OCI-LY7 (cell line): ENCODE results near the gene NRXN2. TPM values are rescaled to one million over a fixed set of nuclear protein-coding genes. Genes with fewer than 3 reads are reported as not detected.
"Not testable (repeated sequence)": the region's sequence is repeated elsewhere in the genome, so short reads cannot be mapped to it uniquely, and the experiment has no call there.

Experiments
- BruUV-seq: library from RNA; stranded (reverse); fragments of 400-500 nt; replicated peaks from 2 replicates; lab custom pipeline; 2021; lab: Mats Ljungman, UMichigan
- CTCF ChIA-PET: fragments of 300-600 bp; sonication (Branson Sonifier 250); formaldehyde crosslinking; loops from one replicate; lab custom pipeline; 2022; ENCODE audit warnings: antibody characterized with exemption; ENCODE audit not compliant: unreplicated experiment; lab: Charles Lee
- POLR2A ChIA-PET: fragments of 300-600 bp; sonication (Branson Sonifier 250); formaldehyde crosslinking; loops from one replicate; lab custom pipeline; 2022; ENCODE audit warnings: antibody characterized with exemption; lab: Charles Lee
- DNase-seq: peaks from one replicate; pipeline ENCODE4 v3.0.0-alpha.2; 2015; ENCODE audit warnings: low spot score
- H2AFZ ChIP-seq: fragments of 200-600 bp; sonication (generic), shearing (Covaris generic); 2 replicates; pipeline ENCODE4 v1.6.1; 2014; ENCODE audit warnings: mild to moderate bottlenecking, antibody characterized with exemption, low read length, moderate library complexity
- H3K27ac ChIP-seq: fragments of 200-600 bp; sonication (generic); 2 replicates; pipeline ENCODE4 v1.5.1; 2014; ENCODE audit warnings: mixed run types, low read depth, mild to moderate bottlenecking, moderate library complexity, low read length, inconsistent platforms; ENCODE audit not compliant: poor library complexity, severe bottlenecking
- H3K36me3 ChIP-seq: fragments of 200-600 bp; sonication (generic); 2 replicates; pipeline ENCODE4 v1.6.1; 2014; ENCODE audit warnings: mild to moderate bottlenecking, antibody characterized with exemption, low read length, moderate library complexity, mixed read lengths; ENCODE audit not compliant: insufficient read depth
- H3K4me1 ChIP-seq: fragments of 200-600 bp; sonication (generic); 2 replicates; pipeline ENCODE4 v1.5.1; 2014; ENCODE audit warnings: mild to moderate bottlenecking, low read length; ENCODE audit not compliant: insufficient read depth, poor library complexity, severe bottlenecking
- H3K4me2 ChIP-seq: fragments of 200-600 bp; sonication (generic); 2 replicates; pipeline ENCODE4 v1.6.1; 2014; ENCODE audit warnings: mild to moderate bottlenecking, low read length
- H3K4me3 ChIP-seq: fragments of 200-600 bp; sonication (generic); 2 replicates; pipeline ENCODE4 v1.5.1; 2014; ENCODE audit warnings: mild to moderate bottlenecking, low read depth, low read length; ENCODE audit not compliant: poor library complexity, severe bottlenecking
- H3K79me2 ChIP-seq: fragments of 200-600 bp; sonication (generic); 2 replicates; pipeline ENCODE4 v1.6.1; 2016; ENCODE audit warnings: low read depth, mild to moderate bottlenecking, low read length, moderate library complexity, mixed read lengths; ENCODE audit not compliant: insufficient read depth
- H3K9me2 ChIP-seq: fragments of 200-600 bp; sonication (generic); 2 replicates; pipeline ENCODE4 v1.6.1; 2016; ENCODE audit warnings: mild to moderate bottlenecking, low read length, mixed read lengths; ENCODE audit not compliant: insufficient read depth
- H3K9me3 ChIP-seq: fragments of 200-600 bp; sonication (generic); 2 replicates; pipeline ENCODE4 v1.6.1; 2014; ENCODE audit warnings: mild to moderate bottlenecking, mixed run types, low read length, mixed read lengths
- H4K20me1 ChIP-seq: fragments of 200-600 bp; sonication (generic); 2 replicates; pipeline ENCODE4 v1.6.1; 2014; ENCODE audit warnings: mild to moderate bottlenecking, antibody characterized with exemption, low read length, moderate library complexity, mixed read lengths; ENCODE audit not compliant: insufficient read depth
- EZH2phosphoT487 ChIP-seq: fragments of 200-600 bp; sonication (generic); IDR thresholded peaks from 2 replicates; pipeline ENCODE4 v1.6.1; 2018; ENCODE audit warnings: low read depth, borderline replicate concordance, mild to moderate bottlenecking, mixed run types, antibody characterized with exemption, low read length, moderate library complexity, mixed read lengths
- intact Hi-C: fragments of 100-400 bp; cut with micrococcal nuclease; formaldehyde crosslinking; loops from one replicate; pipeline ENCODE4 v1.10.0; 2022; ENCODE audit not compliant: unreplicated experiment
- total RNA-seq, 2 experiments: library from RNA; depleted of rRNA in 1 of 2; stranded (reverse); fragments of >200 nt in 1 of 2; shearing (Covaris generic) in 1 of 2; gene quantifications; 2 replicates each; pipeline ENCODE4 v1.2.3, GENCODE V29; 2014 to 2022
- TF ChIP-seq, protein P1 (sequence below): fragments of 200-600 bp; sonication (generic); conservative IDR thresholded peaks from 2 replicates; pipeline ENCODE4 v1.5.1; 2014; ENCODE audit warnings: mild to moderate bottlenecking, antibody characterized with exemption, low read length, moderate library complexity, mixed read lengths

NRXN2 gene
- total RNA-seq, 2 experiments from 2014 or later: 2.4 to 3.3 TPM

- no peak overlapping the region for H3K27ac ChIP-seq
- BruUV-seq: no TSS peak
- ChIA-PET CTCF (no interaction called here), POLR2A (no interaction called here)
- H3K4me3 ChIP-seq: no peak overlapping the region
- TF ChIP-seq, protein P1, sequence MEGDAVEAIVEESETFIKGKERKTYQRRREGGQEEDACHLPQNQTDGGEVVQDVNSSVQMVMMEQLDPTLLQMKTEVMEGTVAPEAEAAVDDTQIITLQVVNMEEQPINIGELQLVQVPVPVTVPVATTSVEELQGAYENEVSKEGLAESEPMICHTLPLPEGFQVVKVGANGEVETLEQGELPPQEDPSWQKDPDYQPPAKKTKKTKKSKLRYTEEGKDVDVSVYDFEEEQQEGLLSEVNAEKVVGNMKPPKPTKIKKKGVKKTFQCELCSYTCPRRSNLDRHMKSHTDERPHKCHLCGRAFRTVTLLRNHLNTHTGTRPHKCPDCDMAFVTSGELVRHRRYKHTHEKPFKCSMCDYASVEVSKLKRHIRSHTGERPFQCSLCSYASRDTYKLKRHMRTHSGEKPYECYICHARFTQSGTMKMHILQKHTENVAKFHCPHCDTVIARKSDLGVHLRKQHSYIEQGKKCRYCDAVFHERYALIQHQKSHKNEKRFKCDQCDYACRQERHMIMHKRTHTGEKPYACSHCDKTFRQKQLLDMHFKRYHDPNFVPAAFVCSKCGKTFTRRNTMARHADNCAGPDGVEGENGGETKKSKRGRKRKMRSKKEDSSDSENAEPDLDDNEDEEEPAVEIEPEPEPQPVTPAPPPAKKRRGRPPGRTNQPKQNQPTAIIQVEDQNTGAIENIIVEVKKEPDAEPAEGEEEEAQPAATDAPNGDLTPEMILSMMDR: no peak
- no peak for TF ChIP-seq EZH2phosphoT487
- H3K4me2 ChIP-seq: no peak overlapping the region
- DNase-seq: no peak
- H2AFZ ChIP-seq: no peak overlapping the region
- H3K36me3 ChIP-seq: no peaks in the 10 kb centered on the region
- H3K9me3 ChIP-seq: no peaks in the 10 kb centered on the region
- no peaks in the 10 kb centered on the region for H4K20me1 ChIP-seq
- H3K79me2 ChIP-seq: no peaks in the 10 kb centered on the region
- intact Hi-C loops: no loop called here
- H3K9me2 ChIP-seq: no peaks in the 10 kb centered on the region
- no peaks in the 10 kb centered on the region for H3K4me1 ChIP-seq
Observed at GRCh38 chr11:64667154-64667745, 55.7 kb downstream of the NRXN2 start.

DNA sequence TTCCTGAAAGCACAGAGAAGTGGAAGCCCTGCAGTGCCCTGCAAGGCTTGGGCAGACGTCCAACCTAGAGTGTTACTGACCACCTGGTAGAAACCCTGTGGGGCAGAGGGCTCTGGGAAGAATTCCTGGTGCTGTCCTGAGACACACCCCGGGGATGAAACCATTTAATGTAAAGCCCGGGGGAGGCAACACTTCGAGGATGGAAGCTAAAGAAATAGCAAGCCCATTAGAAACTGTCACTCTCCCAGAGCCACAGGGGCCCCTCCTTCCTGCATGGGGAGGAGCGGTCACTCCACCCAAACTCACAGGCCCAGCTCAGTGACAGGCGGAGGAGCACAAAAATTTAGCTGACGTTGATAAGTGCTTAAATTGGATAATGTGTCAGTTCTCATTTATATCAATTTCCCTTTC lies 57.6 kb downstream of the NRXN2 start:
- Histone ChIP-seq H3K36me3 (no peaks in the 10 kb centered on the region), H3K9me3 (no peaks in the 10 kb centered on the region), H3K9me2 (no peaks in the 10 kb centered on the region), H3K27ac (no peak overlapping the region), H4K20me1 (no peaks in the 10 kb centered on the region), H3K4me3 (no peak overlapping the region), H3K4me1 (no peaks in the 10 kb centered on the region), H3K4me2 (no peak overlapping the region), H3K79me2 (no peaks in the 10 kb centered on the region), H2AFZ (no peak overlapping the region)
- BruUV-seq: no TSS peak
- ChIA-PET POLR2A (no interaction called here), CTCF (no interaction called here)
- no peak for DNase-seq
- intact Hi-C loops: no loop called here
- TF ChIP-seq EZH2phosphoT487: no peak
- TF ChIP-seq, protein P1: no peak

DNA sequence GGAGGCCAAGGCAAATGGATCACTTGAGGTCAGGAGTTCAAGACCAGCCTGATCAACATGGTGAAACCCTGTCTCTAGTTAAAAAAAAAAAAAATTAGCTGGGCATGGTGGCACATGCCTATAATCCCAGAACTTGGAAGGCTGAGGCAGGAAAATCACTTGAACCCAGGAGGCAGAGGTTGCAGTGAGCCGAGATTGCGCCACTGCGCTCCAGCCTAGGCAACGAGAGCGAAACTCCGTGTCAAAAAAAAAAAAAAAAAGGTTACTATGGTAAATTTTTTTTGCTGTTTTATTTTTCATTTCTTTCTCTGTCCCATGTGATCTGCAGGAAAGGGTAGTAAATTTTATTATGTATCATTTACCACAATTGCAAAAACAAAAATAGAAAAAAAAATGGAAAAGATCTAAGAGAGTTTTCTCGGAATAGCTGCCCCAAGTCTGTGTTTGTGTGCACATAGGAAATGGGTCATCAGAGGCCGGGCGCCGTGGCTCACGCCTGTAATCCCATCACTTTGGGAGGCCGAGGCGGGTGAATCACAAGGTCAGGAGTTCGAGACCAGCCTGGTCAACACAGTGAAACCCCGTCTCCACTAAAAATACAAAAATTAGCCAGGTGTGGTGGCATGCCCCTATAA lies 58.6 kb downstream of the NRXN2 start:
- H3K4me1 ChIP-seq, H2AFZ ChIP-seq, H4K20me1 ChIP-seq, DNase-seq, H3K9me3 ChIP-seq, H3K36me3 ChIP-seq, H3K4me3 ChIP-seq, H3K79me2 ChIP-seq, CTCF ChIA-PET, H3K27ac ChIP-seq, intact Hi-C loops, H3K4me2 ChIP-seq, BruUV-seq, H3K9me2 ChIP-seq: not testable (repeated sequence)
- POLR2A ChIA-PET: interaction anchor here (0.7 kb wide), 2 partner anchors 40 to 607 kb away, joined by 4 to 6 read pairs; no protein-coding TSS in a partner anchor
